ENCODE results near the gene C12orf57.

The C12orf57 gene

DNA sequence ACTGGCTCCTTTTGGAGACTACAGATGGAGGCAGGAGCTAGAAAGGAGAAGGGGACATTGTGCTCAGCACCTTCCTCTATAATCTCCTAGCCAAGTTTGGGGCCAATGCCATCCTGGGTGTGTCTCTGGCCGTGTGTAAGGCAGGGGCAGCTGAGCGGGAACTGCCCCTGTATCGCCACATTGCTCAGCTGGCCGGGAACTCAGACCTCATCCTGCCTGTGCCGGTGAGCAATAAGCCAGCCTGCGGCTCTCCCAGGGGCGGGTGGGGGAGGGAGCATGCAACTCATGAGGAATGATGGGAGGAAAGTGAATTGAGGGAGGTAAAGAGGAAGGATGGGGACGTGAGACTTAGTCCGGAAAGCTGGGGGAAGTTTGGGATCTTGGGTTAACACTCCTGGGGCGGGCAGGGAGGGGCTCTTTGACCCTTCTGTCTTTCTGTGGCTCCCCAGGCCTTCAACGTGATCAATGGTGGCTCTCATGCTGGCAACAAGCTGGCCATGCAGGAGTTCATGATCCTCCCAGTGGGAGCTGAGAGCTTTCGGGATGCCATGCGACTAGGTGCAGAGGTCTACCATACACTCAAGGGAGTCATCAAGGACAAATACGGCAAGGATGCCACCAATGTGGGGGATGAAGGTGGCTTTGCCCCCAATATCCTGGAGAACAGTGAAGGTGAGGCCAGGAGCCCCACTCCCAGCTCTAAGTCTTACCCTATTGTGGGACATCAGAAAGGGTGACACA, 26.2 kb upstream of the C12orf57 start:
- in situ Hi-C loops (cut with MboI; ENCODE audit: low sequenced_read_pairs) = no loop called here

DNA sequence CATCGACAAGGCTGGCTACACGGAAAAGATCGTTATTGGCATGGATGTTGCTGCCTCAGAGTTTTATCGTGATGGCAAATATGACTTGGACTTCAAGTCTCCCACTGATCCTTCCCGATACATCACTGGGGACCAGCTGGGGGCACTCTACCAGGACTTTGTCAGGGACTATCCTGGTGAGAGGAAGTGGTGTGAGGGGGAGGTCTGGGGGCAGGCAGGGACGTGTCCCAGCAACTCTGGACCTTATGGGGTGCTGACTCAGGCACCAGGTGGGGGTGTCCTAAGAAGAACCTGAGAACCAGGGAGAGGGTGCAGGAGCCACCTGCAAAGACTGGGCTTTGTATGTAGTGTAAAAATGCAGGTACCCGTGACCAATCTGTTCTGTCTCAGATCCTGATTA, 24.2 kb upstream of the C12orf57 start:
- in situ Hi-C loops (cut with MboI; ENCODE audit: low sequenced_read_pairs) = no loop called here

DNA sequence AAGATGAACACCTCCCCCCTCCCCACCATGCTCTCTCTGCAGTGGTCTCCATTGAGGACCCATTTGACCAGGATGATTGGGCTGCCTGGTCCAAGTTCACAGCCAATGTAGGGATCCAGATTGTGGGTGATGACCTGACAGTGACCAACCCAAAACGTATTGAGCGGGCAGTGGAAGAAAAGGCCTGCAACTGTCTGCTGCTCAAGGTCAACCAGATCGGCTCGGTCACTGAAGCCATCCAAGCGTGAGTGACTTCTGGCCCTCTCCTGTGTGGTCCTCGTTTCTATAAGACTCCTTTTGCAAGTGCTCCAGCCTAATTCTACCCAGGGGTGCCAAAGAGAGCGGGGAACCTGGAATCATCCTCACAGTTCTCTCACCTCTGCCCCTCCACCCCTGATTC, 22.3 kb upstream of the C12orf57 start:
- in situ Hi-C loops (cut with MboI; ENCODE audit: low sequenced_read_pairs) = no loop called here

DNA sequence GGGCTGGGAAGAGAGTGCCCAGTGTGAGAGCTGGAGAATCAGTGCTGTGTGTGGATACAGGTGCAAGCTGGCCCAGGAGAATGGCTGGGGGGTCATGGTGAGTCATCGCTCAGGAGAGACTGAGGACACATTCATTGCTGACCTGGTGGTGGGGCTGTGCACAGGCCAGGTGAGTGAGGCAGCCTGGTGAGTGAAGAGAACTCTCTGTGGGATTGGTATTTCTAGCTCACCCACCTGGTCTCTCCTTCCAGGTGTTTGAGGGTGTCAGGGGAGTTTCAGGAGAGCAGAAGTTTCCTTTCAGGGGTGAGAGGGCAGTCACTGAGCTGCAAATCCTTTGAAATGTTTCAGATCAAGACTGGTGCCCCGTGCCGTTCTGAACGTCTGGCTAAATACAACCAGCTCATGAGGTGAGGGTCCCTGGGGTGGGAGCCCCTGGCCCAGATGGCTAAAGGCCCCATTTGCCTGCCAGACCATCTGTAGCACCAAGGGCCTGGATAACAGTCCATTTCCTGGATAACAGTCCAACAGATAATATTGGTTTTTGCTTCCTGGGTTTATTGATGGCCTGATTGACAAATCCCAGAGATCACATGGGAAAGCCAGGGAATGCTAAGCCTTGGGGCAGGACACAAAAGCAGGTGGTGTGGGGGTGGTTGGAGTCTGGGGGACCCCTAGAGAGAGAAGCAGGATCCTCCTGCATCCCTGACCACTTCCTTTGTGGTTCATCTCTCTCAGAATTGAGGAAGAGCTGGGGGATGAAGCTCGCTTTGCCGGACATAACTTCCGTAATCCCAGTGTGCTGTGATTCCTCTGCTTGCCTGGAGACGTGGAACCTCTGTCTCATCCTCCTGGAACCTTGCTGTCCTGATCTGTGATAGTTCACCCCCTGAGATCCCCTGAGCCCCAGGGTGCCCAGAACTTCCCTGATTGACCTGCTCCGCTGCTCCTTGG, 21.6 kb upstream of the C12orf57 start:
- in situ Hi-C loops (cut with MboI; ENCODE audit: low sequenced_read_pairs) = no loop called here

DNA sequence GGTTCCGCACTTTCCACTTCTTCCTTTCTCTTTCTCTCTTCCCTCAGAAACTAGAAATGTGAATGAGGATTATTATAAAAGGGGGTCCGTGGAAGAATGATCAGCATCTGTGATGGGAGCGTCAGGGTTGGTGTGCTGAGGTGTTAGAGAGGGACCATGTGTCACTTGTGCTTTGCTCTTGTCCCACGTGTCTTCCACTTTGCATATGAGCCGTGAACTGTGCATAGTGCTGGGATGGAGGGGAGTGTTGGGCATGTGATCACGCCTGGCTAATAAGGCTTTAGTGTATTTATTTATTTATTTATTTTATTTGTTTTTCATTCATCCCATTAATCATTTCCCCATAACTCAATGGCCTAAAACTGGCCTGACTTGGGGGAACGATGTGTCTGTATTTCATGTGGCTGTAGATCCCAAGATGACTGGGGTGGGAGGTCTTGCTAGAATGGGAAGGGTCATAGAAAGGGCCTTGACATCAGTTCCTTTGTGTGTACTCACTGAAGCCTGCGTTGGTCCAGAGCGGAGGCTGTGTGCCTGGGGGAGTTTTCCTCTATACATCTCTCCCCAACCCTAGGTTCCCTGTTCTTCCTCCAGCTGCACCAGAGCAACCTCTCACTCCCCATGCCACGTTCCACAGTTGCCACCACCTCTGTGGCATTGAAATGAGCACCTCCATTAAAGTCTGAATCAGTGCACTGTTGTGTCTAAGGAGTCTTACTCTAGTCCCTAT, 20.7 kb upstream of the C12orf57 start:
- in situ Hi-C loops (cut with MboI; ENCODE audit: low sequenced_read_pairs) = no loop called here

DNA sequence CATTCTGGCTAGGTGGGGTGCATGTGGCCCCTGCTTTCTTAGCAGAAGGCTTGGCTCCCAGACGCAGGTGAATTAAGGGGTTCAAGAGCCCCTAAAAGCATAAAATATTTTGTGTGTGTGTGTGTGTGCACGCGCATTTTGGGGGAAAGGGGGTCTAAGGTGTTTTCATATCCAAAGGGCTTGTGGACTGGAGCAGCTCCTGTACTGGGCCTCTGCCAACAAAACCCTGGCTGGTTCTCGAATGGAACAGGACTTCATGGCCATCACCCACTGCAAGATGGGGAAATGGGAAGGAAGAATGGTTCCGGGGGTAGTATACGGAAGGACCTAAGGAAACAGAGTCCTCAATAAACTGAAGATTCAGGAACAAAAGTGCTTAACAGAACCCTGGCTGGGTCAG, 20.0 kb upstream of the C12orf57 start:
- in situ Hi-C loops (cut with MboI; ENCODE audit: low sequenced_read_pairs) = no loop called here

DNA sequence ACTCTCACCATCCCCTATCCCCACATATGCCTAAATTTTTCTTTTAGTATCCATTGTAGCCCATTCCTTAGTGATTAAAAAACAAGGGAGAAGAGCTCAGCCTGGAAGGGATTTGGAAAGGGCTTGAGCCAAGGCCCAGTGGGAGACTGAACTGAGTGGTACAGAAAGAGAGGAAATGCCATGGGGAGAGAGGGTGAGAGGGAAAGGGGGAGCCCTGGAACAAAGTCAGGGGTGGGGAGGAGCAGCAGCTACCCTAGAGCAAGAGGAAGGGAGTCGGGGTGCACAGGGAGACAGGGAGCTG, 18.6 kb upstream of the C12orf57 start:
- in situ Hi-C loops (cut with MboI; ENCODE audit: low sequenced_read_pairs) = loop anchor here (25.0 kb wide), 1 partner anchor 187 kb away; the partner anchor contains the start of gene C1RL

DNA sequence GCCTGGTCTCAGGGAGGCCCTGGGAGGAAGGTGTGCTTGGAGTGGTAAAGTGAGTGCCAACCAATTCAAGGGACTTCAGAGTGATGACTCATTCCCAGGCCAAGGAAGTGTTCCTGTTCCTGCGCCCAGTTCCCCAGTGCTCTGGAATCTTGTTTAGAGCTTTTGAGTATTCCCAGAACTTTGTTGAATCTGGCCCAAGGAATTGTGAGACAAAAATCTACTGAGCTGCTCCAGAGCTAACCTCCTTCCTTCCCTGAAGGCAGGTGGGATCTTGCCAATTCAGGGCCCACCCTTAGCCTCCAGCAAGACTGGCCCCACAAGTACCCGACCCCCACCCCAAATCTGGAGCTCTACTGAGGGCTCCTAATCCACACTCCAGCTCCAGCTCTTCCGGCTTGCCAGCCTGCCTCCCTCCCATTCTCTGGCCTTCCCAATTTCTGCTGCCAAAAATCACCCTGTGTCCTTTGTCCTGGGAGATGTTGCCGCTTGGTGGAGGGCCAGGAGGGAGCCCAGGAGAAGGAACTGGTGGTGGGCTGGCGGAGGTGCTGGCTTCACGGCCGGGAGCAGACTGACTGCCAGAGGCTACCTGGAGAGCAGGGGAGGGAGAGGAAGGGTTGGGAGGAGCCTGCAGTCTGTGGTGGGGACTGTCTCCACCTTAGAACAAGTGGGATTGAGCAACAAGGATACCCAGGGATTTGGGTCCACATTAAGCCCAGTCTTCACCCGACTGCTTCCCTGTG, 18.1 kb upstream of the C12orf57 start:
- in situ Hi-C loops (cut with MboI; ENCODE audit: low sequenced_read_pairs) = loop anchor here (25.0 kb wide), 1 partner anchor 187 kb away; the partner anchor contains the start of gene C1RL

DNA sequence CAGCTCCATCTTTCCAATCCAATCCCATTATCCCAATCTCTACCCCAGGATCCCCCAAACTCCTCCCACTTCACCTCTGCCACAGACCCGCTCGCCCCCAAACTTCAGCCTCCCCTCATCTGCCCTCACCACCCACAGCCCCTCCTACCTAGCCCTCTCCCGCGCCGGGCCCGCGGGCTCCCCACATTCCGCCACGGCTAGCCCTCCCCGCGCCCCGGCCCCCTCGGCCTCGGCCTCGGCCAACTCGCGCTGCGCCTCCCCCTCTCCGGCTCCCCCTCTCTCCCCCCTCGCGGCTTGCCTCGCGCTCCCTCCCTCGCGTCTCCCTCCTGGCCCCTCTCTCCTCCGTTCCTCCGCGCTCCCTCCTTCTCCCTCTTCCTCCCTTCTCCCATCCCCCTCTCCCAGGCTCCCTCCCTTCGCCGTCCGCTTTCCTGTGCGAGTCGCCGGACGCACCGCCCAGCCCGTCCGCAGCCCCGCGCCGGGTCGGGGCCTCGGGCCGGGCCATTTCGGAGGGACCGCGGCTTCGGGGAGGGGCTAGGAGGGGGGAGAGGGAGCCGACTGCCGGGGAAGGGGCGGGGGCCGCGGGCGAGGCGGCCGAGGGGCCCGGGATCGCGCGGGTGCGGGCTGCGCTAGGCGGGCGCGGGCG, 16.3 kb upstream of the C12orf57 start, which contains the start of gene ATN1:
Gene ATN1, plus strand, starts transcription at position 581 of the 643 bp plus-strand sequence. CDS start 6,043 bp downstream, outside the sequence.
- in situ Hi-C loops (cut with MboI; ENCODE audit: low sequenced_read_pairs) = loop anchor here (25.0 kb wide), 1 partner anchor 185 kb away; the partner anchor contains the start of gene C1RL

DNA sequence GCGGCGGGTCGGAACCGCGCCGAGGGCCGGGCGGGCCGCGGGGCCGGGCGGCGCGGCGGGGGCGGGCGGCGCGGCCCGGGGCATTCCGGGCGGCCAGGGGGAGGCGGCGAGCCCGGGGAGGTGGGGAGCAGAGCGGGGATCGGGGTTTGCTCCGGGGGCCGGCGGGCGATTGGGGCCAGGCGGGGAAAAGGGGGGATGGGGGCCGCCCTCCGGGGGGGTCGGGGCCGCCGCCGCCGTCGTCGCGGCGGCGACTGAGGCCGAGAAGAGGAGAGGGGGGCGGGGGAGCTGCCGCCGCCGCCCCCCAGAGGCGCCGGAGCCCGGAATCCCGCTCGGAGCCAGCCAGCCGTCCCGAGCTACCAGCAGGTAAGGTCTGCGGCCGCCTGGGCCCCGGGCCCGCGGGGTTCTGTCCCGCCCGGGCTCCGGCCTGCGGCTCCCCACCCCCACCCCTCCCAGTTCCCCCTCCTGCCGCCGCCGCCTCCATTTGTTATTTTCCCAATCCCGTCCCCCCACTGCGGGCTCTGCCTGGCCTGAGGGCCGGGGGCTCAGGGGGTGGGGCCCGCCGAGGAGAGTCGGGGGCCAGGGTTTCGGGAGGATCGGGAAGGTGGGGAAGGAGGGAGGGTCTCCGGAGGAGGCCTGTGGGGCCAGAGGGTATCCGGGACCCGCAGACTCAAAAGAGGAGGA, 15.7 kb upstream of the C12orf57 start:
- in situ Hi-C loops (cut with MboI; ENCODE audit: low sequenced_read_pairs) = loop anchor here (25.0 kb wide), 1 partner anchor 184 kb away; the partner anchor contains the start of gene C1RL

DNA sequence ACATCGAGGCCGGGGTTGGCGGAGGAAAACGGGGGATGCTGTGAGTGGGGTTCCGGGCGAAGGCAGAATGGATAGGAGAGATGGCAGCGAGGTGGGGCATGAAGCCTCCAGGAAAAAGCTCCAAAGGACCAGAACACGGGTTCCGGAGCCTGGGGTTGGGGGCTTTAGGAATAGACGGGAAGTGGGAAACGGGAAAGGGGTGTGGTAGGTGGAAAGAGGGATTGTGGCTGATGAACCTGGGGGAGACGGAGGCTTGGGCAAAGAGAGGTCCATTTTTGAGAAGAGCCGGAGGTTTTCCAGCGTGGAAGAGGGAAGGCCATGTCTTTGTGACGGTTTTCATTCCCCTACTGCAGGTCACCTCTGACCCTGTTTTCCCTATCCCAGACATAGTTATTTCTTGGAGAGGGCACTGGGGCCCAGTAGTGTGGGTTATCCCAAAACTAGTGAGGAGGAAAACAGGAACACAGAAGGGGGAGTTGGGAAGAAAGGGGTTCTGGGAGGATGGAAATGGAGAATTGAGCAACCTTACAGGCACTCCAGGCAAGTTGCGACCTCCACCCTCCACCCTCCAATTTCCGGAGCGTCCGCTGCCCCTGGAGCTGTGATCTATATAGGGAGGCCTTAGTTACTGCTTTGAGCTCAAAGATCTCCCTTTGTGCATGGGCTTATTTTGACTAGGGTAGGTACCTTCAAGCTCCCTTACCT, 15.0 kb upstream of the C12orf57 start:
- in situ Hi-C loops (cut with MboI; ENCODE audit: low sequenced_read_pairs) = loop anchor here (25.0 kb wide), 1 partner anchor 183 kb away; the partner anchor contains the start of gene C1RL

DNA sequence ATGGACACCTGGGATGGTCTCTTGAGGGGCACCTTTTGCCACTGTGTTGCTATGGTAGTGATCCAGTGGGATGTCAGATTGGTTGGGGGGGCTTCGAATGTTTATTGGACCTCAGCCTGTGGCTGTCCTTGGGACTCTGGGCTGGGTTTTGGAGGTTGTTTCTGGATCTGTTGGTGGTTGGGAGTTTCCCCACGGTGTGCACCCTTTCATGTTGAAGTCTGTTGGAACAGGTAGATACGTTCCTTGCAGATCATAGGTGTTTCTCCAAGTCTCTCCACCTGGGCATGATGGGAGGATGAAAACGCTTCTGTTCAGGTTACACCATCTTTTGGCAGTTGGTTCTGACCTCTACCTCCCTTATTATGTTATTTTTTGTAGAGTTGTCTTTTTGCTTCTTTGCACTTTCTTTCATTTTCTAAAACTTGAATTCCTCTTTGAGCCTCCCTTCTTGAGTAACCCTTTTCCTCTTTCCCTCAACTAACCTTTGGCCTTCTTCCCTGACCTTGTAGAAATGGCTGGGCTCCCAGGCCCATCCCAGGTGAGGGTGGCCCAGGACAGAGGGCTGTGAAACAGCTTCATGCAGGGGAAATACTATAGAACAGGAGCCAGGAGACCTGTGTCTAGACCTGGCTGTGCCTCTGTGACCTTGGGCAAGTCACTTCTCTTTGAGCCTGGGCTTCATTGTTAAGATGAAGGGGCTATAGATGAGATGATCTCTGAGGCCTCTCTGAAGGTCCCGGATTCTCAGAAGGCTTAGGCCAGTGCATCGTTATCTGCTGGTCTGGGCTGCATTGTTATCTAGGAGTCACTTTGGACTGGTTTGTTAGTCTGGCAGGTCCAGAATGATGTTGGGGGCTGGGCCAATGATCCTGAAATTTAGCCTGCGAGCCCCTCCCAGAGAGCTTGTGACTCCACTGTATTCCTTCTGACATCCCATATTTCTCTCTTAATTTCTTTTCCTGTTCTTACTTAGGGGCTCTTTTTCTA, 14.1 kb upstream of the C12orf57 start:
- in situ Hi-C loops (cut with MboI; ENCODE audit: low sequenced_read_pairs) = loop anchor here (25.0 kb wide), 1 partner anchor 183 kb away; the partner anchor contains the start of gene C1RL

DNA sequence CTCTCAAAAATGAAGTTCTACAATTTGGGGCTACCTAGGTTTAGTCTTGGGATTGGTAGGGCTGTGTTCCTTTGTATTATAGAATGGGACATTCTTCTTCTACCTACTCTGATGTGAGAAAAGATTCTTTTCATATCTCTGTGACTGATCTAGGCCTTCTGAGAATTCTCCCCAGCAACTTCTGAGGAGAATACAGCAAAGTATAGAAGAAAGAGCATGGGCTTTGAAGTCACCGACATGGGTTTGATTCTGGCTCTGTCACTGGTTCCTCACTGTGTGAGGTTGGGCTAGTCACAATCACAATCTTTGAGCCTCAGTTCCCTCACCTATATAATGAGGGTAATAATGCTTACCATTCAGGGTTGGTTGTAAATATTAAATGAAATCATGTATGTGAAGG, 11.1 kb upstream of the C12orf57 start:
- in situ Hi-C loops (cut with MboI; ENCODE audit: low sequenced_read_pairs) = loop anchor here (25.0 kb wide), 1 partner anchor 180 kb away; the partner anchor contains the start of gene C1RL

DNA sequence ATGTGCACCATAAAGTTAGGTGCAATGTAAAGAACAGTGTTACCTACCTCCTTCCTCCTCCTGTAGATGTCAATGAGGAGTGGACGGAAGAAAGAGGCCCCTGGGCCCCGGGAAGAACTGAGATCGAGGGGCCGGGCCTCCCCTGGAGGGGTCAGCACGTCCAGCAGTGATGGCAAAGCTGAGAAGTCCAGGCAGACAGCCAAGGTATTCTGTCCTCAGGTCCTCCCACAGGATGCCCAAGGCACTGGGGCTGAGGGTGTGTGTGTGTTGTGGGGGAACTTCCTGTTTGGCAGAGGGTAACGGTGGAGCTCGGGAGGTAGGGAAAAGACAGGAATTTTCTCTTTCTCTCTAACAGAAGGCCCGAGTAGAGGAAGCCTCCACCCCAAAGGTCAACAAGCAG, 9.7 kb upstream of the C12orf57 start:
- in situ Hi-C loops (cut with MboI; ENCODE audit: low sequenced_read_pairs) = loop anchor here (25.0 kb wide), 1 partner anchor 178 kb away; the partner anchor contains the start of gene C1RL

DNA sequence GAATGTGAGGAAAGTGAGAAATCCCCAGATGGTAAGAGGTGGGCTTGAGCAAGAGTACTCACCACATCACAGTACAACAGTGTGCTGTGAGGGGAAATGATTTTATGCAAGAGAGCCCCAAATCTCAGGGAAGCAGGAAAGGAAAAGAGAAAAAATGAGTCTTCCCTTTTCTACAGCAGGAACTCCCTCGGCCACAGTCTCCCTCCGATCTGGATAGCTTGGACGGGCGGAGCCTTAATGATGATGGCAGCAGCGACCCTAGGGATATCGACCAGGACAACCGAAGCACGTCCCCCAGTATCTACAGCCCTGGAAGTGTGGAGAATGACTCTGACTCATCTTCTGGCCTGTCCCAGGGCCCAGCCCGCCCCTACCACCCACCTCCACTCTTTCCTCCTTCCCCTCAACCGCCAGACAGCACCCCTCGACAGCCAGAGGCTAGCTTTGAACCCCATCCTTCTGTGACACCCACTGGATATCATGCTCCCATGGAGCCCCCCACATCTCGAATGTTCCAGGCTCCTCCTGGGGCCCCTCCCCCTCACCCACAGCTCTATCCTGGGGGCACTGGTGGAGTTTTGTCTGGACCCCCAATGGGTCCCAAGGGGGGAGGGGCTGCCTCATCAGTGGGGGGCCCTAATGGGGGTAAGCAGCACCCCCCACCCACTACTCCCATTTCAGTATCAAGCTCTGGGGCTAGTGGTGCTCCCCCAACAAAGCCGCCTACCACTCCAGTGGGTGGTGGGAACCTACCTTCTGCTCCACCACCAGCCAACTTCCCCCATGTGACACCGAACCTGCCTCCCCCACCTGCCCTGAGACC, 8.2 kb upstream of the C12orf57 start:
- in situ Hi-C loops (cut with MboI; ENCODE audit: low sequenced_read_pairs) = loop anchor here (25.0 kb wide), 1 partner anchor 177 kb away; the partner anchor contains the start of gene C1RL

DNA sequence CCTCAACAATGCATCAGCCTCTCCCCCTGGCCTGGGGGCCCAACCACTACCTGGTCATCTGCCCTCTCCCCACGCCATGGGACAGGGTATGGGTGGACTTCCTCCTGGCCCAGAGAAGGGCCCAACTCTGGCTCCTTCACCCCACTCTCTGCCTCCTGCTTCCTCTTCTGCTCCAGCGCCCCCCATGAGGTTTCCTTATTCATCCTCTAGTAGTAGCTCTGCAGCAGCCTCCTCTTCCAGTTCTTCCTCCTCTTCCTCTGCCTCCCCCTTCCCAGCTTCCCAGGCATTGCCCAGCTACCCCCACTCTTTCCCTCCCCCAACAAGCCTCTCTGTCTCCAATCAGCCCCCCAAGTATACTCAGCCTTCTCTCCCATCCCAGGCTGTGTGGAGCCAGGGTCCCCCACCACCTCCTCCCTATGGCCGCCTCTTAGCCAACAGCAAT, 7.6 kb upstream of the C12orf57 start:
- in situ Hi-C loops (cut with MboI; ENCODE audit: low sequenced_read_pairs) = loop anchor here (25.0 kb wide), 1 partner anchor 176 kb away; the partner anchor contains the start of gene C1RL
